DLD1 (cell line): ENCODE measurements around the gene PHGDH.
"Not testable (repeated sequence)": the region's sequence is repeated elsewhere in the genome, so short reads cannot be mapped to it uniquely, and the experiment has no call there.

Source experiments
- in situ Hi-C: cut with HindIII; loops from 2 replicates; pipeline ENCODE4 v1.10.0; 2017; ENCODE audit warnings: low sequenced_read_pairs

The PHGDH gene

GRCh38 chr1:119784191-119784781 lies 72.6 kb downstream of the PHGDH start:
- in situ Hi-C loops = no loop called here

- in situ Hi-C loops = not testable (repeated sequence)
These were observed 74.3 kb downstream of the PHGDH start for GRCh38 chr1:119786046-119786445.

- in situ Hi-C loops = not testable (repeated sequence)
These were observed 74.8 kb downstream of the PHGDH start for GRCh38 chr1:119786473-119787050.

GRCh38 chr1:119787776-119788175 lies 76.0 kb downstream of the PHGDH start:
- in situ Hi-C loops = no loop called here

- in situ Hi-C loops = no loop called here
These were observed 78.9 kb downstream of the PHGDH start for GRCh38 chr1:119790451-119791198.

- in situ Hi-C loops = no loop called here
These were observed 79.6 kb downstream of the PHGDH start for GRCh38 chr1:119791377-119791776.
